HG03025 (cell line): ENCODE measurements around the gene ZNF780A.
"Not testable (repeated sequence)": the region's sequence is repeated elsewhere in the genome, so short reads cannot be mapped to it uniquely, and the experiment has no call there.

Experiments
- ATAC-seq: cut with Tn5 transposase; IDR thresholded peaks from one replicate; pipeline ENCODE4 v1.9.1; 2021; ENCODE audit warnings: mild to moderate bottlenecking, moderate library complexity; ENCODE audit not compliant: unreplicated experiment, low FRiP score

Gene ZNF780A

DNA sequence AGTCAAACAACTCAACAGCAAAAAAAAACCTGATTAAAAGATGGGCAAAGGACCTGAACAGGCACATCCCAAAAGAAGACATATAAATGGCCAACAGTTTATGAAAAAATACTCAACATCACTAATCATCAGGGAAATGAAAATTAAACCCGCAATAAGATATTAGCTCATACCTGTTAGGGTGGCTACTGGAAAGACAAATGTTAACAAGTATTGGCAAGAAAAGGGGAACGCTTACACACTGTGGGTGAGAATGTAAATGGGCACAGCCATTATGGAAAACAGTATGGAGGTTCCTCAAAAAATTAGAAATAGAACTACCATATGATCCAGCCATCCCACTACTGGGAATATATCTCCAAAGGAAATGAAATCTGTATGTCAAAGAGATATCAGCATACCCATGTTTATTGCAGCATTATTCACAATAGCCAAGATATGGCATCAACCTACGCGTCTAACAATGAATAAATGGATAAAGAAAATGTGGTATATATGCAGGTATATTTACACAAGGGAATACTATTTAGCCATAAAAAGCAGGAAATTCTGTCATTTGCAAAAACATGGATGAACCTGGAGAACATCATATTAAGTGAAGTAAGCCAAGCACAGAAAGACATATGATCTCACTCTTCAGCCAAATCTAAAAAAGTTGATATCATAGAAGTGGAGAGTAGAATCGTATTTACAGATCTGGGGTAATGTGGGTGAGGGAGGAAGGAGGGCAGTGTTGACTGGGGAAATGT lies 2.3 kb downstream of the ZNF780A start:
- no peak for ATAC-seq

DNA sequence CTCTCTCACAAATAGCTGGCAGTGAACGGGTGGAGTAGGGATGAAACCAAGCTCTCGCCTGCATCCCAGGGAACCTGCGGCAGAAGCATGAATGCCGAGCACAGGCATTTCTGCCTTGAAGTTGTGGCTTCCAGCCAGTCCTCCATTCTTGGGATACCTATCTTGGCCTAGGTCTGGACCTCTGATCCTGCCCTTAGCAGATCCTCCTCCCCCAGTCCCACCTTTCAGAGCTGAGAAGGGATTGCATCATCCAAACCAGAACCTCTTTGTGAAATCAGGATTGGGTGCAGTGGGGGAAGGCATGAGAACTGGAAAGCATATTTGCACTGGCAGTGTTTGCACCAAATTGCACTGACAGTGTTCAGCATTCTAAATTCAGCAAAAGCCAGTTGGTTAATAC lies 5.8 kb downstream of the ZNF780A start:
- no peak for ATAC-seq

DNA sequence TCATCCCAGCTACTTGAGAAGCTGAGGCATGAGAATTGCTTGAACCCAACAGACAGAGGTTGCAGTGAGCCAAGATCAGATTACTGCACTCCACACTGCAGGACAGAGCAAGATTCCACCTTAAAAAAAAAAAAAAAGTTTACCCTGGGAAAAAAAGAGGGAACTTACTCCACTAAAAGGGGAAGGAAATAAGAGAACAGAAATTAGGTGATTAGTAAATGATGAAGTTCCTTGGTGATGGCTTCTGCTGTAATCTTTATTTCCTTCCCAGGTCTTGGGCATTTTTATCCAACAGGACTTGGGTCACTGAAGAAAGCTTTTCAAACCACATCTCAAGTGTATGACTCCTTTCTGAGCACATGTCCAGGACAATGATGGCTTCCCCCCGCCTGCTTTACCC lies 9.3 kb downstream of the ZNF780A start:
- no peak for ATAC-seq

DNA sequence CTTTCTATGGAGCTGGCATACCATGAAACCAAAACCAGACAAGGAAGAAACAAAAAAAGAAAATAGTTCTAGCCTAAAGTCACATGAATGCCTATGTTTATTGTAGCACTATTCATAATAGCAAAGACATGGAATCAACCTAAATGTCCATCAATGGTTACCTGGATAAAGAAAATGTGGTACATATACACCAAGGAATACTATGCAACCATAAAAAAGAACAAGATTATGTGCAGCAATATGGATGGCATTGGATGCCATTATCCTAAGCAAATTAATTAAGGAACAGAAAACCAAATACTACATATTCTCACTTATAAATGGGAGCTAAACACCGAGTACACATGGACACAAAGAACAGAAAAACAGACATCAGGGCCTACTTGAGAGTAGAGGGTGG lies 10.5 kb downstream of the ZNF780A start:
- no peak for ATAC-seq

DNA sequence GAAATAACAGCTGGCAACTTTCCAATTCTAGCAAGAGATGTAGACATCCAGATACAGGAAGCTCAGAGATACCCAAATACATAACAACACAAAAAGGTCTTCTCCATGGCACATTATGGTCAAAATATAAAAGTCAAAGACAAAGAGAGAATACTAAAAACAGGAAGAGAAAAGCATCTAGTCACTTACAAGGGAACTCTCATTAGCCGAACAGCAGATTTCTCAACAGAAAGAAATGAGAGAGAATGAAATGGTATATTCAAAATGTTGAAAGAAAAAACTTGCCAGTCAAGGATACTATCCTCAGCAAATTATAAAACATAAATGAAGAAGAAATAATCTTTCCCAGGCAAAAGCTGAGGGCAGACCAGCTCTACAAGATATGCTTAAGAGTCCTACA lies 12.4 kb downstream of the ZNF780A start:
- no peak for ATAC-seq

DNA sequence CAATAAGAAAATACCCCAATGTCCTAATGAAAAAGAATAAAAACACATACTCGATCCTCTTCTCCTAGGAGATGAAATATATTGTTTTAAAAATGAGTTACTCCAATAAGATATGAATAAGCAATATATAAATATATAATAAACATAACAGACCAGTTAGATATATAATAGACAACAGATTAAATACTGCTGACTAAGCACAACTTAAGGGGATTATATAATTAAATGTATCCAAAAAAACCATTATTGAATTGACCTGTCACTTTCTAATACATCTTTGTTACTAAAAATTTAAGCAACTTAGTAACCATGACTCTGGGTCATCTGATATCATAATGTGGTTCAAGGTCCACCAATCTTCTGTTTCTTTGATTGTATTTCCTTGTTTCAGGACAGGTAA lies 20.7 kb downstream of the ZNF780A start:
- ATAC-seq: no peak

DNA sequence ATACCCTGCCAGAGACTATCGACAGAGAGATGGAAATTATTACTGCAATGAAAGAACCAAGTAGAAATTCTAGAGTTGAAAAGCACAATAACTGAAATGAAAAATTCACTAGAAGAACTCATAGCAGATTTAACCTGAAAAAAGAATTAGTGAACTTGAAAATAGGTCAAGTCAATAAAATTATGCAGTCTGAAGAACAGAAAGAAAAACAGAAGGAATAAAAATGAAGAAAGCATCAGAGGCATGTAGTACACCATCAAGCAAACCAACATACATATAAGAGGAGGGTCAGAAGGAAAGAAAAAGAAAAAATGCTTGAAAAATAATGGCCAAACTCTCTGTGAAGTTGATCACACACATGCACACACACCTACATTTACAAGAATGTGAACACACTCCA lies 31.1 kb downstream of the ZNF780A start:
- no peak for ATAC-seq

DNA sequence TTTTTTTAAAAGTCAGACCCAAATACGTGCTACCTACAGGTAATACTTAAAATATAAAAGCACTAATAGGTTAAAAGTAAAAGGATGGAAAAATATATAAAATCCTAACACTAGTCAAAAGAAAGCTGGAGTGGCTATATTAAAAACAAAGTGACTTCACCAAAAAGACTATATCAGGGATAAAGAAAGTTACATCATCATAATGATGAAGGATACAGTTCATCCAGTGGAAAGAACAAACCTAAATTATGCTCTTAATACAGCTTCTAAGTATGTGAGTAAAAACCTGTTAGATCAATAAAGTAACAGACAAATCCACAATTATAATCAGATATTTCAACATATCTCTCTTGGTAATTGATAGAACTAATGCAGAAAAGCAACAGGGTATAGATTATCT lies 33.6 kb downstream of the ZNF780A start:
- no peak for ATAC-seq

DNA sequence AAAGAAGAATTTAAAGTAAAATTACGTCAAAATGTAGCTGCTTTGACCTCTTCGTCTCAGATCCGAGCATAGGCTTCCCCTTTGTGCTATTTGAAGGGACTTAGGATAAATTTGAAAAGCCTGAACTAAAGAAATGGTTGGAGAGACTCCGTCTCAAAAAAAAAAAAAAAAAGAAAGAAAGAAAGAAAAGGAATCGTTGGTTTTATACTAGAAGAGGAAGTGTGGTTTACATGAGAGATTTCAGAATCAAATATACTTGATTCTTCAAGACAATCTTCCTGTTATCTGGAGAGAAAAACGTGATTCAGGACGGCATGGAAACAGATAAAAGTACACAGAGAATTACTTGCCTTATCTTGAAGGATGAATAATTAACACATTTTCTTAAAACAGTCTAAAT lies 34.2 kb downstream of the ZNF780A start:
- ATAC-seq: no peak

DNA sequence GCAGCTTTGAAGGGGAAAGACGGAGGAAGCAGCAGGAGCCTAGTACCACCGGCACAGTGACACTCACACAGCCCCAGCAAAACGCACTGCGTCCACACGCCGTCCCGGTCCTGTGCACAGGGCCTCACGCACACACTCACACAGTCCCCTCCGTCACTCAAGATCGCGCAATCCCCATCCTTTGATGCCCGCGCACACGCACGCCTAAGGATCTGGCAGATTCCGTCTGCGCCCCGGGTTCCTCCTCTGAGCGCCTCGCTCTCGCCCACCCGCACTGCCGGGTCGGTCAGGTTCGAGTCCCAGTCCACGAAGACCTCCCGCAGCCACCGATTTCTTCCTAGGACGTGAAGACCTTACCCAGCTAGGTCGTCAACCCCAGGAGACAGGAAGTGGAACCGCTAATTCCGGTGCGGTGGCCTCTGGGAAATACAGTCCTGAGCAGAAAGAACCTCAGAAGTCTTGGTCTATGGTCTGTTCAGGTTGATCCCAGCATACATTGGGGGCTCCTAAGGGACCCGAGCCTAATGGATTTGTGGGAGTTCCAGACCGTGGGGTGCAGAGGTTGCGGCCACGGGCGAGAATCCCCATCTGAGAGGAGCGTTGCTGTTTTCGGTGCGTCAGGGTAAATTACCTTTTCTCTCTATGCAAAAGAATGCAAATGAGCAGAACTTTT lies 34.8 kb downstream of the ZNF780A start, which contains the start of gene ZNF780B:
Gene ZNF780B, minus strand, starts transcription at position 400 of the 673 bp plus-strand sequence. CDS start 5,899 bp downstream, outside the sequence.
- ATAC-seq: peak; percentile 61

DNA sequence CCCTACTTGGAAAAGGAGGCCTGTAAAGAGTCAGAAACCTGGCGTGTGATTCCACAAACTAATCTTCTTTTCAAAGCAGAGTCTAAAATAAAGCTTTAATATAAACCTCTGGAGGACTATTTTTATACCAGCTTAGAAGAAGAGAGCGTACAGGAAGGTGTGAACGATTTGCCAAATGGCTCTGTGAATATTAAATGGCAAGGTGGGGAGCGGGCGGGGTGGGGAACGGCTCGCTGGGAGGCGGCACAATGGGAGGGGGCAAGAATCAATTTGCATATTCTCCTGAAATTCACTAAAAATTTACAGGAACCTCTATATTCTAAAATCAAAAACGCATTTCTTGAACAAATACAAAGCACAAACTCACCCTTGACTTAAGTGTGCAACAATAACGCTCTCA lies 35.7 kb downstream of the ZNF780A start:
- no peak for ATAC-seq

DNA sequence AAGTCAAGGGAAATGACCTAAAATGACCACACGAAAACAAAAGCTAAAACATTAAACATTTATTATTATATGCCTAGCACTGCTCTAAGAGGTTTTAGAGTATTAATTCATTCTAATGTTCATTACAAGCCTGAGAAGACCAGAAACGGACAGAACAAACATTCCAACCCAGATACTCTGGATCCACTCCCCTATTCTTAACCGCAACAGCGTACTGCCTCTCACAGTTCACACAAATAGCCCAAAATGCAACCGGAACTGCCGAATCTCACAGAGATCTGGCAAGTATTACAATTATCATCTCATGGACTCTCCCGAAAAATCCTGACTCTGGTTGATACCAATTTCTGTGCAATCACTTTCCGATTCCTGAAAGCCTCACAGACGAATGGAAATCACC lies 36.1 kb downstream of the ZNF780A start:
- ATAC-seq: no peak

DNA sequence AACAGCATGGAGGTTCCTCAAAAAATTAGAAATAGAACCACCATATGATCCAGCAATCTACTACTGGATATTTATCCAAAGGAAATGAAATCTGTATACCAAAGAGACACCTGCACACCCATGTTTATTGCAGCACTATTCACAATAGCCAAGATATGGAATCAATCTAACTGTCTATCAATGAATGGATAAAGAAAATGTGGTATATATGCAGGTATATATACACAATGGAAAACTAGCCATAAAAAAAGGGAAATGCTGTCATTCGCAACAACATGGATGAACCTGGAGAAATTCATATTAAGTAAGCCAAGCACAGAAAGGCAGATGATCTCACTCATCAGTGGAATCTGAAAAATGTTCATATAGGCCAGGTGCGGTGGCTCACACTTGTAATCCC lies 37.3 kb downstream of the ZNF780A start:
- ATAC-seq: no peak

DNA sequence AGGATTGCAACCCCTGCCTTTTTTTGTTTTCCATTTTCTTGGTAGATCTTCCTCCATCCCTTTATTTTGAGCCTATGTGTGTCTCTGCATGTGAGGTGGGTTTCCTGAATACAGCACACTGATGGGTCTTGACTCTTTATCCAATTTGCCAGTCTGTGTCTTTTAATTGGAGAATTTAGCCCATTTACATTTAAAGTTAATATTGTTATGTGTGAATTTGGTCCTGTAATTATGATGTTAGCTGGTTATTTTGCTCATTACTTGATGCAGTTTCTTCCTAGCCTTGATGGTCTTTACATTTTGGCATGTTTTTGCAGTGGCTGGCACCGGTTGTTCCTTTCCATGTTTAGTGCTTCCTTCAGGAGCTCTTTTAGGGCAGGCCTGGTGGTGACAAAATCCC lies 49.0 kb downstream of the ZNF780A start:
- ATAC-seq: not testable (repeated sequence)

DNA sequence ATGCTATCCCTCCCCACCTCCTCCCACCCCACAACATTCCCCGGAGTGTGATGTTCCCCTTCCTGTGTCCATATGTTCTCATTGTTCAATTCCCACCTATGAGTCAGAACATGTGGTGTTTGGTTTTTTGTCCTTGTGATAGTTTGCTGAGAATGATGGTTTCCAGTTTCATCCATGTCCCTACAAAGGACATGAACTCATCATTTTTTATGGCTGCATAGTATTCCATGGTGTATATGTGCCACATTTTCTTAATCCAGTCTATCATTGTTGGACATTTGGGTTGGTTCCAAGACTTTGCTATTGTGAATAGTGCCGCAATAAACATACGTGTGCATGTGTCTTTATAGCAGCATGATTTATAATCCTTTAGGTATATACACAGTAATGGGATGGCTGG lies 52.7 kb downstream of the ZNF780A start:
- ATAC-seq: not testable (repeated sequence)

DNA sequence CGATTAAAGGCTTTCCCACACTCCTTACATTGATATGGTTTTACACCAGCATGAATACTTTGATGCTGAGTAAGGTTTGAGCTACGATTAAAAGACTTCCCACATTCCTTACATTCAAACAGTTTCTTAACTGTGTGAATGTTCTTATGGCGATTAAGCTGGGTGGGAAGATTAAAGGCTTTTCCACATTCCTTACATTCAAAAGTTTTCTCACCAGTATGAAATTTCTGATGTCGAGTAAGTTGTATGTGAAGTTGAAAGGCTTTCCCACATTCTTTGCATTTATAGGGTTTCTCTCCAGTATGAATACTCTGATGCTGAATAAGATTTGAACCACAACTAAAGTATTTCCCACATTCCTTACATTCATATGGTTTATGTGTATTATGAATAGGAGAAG lies 54.7 kb downstream of the ZNF780A start:
- no peak for ATAC-seq

DNA sequence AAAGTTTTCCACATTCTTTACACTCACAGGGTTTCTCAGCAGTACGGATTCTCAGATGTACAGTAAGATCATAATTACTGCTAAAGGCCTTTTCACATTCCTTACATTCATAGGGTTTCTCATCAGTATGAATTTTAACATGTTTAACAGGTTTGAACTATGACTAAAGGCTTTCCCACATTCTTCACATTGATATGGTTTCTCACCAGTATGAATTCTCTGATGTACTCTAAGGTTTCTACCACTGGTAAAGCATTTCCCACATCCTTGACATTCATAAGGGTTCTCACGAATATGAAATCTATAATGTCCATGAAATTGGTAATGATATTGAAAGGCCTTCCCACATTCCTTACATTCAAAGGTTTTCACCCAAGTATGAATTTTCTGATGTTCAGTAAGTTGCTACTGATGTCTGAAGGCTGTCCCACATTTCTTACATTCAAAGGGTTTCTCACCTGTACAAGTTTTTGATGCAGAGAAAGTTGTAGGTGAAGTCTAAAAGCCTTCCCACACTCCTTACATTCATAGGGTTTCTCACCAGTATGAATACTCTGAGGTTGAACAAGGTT lies 56.7 kb downstream of the ZNF780A start:
- ATAC-seq: no peak

DNA sequence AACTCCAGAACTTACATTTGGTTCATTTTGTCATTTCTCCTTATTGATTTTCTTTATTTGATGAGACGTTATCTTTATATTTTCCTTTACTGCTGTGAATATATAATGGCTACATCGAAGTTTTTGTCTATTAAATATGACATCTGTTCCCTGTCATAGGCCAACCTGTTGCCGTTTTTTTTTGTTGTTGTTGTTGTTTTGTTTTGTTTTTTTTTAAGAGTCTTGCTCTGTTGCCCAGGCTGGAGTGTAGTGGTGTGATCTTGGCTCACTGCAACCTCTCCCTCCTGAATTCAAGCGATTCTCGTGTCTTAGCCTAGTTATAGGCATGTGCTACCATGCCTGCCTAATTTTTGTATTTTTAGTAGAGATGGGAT lies 64.2 kb downstream of the ZNF780A start:
- ATAC-seq: no peak

DNA sequence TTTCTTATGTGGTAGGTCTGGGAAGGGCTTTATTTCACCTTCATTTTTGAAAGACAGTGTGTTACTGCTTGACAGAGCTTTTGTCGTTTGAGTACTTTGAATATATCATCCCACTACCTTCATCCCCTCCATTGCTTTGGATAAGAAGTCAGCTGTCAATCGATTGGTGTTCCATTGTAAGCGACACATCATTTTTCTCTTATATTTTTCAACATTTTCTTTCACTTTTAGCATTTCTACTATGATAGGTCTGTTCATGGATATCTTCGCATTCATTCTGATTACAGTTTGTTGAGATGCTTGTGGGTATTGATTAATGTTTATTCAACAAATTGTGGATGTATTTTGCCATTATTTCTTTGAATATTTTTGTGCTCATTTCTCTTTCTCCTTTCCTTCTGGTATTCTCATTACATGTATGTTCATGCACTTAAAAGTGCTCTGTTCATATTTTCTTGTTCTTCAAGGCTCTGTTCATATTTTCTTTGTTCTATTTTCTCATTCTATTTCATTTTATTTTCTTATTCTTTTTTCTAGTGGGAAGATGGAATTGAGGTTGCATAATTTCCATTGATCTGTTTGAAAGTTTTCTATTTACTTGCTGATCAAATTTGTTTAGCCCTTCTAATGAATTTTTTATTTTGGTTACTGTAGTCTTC lies 64.7 kb downstream of the ZNF780A start:
- no peak for ATAC-seq

DNA sequence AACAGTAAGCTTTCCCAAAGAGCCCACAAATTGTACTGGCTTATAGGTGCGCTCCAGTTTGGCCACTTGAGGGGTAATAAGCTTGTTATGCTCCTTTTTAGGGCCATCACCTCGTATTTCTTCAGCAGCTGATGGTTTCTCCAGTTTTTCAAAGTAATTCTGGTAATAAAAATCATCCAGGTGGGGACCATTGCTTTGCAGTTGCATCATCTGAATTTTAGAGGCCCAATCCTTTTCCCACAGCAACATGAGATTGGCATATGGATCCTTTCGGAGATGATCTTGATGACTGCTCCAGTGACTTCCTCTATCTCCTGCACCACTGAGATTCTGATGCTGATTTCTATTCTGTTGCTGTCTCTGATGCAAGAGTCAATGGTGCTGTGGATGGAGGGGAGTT lies 66.8 kb downstream of the ZNF780A start:
- ATAC-seq: no peak
